Retinal pigment epithelial cell (primary cell): ENCODE results near the gene SOX1.

Experiments used
- DNase-seq: peaks from one replicate; pipeline ENCODE4 v3.0.0-alpha.2; 2010; ENCODE audit warnings: low read depth
- H3K4me3 ChIP-seq: 2 replicates; pipeline ENCODE4 v1.5.1; 2011; ENCODE audit warnings: mild to moderate bottlenecking, low read length, control low read depth, moderate library complexity
- TF ChIP-seq, protein P1 (sequence below): conservative IDR thresholded peaks from 2 replicates; pipeline ENCODE4 v1.5.1; 2011; ENCODE audit warnings: low read depth, low read length, control low read depth, inconsistent platforms

The SOX1 gene

DNA sequence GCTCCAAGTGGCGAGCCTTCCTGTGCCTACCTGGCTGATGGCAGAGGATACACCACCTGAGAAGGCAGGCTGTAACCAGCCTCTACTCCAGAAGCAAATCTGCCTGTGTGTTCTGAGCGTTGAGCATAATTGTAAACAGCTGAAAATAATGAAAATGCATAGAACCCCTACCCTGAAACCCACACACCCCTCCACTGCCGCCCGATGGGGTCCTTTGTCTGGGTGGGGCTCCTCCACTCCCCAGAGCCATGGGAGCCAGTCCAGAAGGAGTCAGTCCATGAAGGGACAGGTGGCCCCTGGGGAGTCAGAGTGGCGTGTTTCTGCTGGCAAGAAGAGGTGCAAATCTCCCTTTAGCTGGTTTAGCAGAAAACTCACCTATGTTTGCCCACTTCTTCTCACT lies 8.0 kb upstream of the SOX1 start:
- H3K4me3 ChIP-seq, result no peak overlapping the region
- DNase-seq, result no peak
- TF ChIP-seq, protein P1, sequence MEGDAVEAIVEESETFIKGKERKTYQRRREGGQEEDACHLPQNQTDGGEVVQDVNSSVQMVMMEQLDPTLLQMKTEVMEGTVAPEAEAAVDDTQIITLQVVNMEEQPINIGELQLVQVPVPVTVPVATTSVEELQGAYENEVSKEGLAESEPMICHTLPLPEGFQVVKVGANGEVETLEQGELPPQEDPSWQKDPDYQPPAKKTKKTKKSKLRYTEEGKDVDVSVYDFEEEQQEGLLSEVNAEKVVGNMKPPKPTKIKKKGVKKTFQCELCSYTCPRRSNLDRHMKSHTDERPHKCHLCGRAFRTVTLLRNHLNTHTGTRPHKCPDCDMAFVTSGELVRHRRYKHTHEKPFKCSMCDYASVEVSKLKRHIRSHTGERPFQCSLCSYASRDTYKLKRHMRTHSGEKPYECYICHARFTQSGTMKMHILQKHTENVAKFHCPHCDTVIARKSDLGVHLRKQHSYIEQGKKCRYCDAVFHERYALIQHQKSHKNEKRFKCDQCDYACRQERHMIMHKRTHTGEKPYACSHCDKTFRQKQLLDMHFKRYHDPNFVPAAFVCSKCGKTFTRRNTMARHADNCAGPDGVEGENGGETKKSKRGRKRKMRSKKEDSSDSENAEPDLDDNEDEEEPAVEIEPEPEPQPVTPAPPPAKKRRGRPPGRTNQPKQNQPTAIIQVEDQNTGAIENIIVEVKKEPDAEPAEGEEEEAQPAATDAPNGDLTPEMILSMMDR, result no peak

DNA sequence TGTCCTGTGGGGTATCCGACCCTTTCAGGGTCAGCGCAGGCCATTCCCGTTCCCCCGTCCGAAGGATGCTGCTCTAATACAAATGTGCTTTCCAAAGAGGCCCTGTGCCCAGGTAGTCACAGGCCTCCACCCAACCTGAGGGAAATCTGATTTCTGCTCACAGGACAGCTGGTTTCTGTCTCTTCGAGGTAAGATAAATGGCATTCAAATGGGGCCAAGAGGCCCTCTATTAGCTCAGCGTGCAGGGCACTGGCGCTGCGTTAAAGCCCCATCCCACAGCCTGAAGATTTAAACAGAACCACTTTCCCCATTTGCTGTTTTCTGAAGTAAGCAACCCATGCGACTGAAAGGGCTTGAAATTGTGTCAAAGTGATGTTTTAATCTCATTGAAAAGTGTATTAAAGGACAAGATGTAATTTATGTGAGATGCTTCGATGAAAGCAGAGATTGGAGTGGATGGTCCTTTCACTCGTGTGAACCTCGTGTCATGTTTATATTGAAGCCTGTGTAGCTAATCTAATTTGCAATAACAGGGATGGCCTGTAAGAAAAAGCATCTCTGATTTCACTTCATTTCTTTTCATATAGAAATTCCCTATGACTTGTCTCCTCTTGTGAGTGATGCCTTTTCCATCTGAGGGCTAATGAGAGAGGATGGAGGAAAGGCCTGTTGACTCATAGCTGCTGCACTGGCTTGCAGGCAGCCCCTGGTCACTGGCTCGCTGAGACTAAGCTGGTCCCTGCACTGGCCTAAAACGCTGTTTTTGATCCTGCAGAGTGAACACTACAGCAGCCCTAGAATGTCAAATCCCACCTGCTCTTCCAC lies 7.3 kb upstream of the SOX1 start:
- H3K4me3 ChIP-seq, result no peak overlapping the region
- TF ChIP-seq, protein P1, result no peak
- DNase-seq, result no peak

DNA sequence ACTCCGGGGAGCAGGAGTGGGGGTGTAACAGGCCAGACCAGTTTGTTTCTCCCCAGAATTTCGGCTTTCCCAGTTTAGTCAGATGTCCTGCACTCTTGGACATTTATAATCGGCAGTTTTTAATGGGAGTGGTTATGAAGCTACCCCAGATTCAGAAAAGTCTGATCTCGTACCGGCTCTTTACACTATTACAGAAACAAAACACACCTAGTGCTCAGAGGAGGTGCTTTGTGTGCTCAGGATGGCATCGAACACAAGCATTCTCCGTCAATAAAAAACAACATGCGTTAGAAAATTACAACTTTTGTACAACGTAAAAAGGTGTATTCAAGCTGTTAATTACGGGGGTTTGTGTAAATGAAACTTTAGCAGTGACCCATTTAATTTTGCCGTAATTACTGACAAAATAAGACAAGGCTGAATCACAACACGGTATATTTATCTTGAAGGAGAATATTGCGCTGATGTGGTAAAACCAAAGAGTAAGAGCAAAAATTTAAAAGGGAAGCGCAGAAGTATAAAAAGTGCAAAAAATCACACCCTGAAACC lies 6.6 kb upstream of the SOX1 start:
- no peak overlapping the region for H3K4me3 ChIP-seq
- TF ChIP-seq, protein P1, result no peak
- no peak for DNase-seq

DNA sequence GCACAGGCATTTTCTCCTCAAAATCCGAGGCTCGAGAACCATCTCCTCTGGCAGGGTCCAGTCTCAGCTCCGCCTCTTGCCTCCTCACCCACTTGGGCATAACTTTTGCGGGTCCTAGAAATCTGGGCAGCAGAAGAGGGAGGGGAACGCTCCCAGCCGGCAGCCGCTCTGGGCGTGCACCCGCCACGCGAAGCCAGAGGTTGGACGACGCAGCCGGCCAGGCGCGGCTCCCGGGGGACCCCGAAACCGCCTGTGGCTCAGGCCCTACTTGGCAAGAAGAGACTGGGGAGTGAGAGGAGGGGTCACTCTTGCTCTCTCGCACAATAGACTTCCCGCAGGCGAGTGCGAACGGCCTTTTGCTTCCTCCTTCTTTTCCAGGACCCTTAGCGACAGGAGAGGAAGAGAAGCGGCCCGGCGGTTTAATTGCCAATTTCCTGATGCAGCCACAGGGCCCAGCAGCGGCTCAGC lies 6.0 kb upstream of the SOX1 start:
- no peak for DNase-seq
- no peak overlapping the region for H3K4me3 ChIP-seq
- TF ChIP-seq, protein P1, result no peak

DNA sequence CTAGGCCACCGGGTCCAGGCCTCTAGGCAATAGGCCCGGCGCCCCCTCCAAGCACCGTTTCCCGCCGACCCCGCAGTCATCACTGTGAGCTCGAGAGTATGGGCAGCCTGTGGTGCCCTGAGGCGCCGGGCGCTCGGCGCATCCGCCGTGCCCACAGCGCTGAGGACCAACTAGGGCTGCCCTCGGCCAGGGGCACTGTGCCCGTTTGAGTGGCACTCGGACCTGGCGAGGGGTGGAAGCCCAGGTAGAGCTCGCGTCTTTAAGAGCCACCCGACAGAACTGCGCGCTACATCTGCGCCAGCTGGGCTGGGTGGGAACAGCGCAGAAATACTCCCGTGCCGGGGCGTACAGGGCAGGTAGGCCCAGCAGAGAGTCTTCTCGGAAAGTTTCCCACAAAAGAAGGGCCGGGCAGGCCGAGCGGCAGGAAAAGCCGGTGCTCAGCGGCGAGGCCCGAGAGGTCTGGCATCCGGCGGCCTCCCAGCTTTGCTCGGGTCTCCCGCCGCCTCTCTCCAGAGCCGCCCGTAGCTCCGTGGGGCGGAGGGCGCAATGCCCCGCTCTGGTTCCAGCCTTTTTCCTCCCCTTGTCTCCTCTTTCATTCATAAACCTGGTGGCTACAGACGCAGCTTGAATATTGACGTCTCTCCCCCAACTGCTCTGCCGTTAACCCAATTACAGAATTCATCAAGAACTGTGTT lies 5.4 kb upstream of the SOX1 start:
- TF ChIP-seq, protein P1, result no peak
- no peak overlapping the region for H3K4me3 ChIP-seq
- no peak for DNase-seq

DNA sequence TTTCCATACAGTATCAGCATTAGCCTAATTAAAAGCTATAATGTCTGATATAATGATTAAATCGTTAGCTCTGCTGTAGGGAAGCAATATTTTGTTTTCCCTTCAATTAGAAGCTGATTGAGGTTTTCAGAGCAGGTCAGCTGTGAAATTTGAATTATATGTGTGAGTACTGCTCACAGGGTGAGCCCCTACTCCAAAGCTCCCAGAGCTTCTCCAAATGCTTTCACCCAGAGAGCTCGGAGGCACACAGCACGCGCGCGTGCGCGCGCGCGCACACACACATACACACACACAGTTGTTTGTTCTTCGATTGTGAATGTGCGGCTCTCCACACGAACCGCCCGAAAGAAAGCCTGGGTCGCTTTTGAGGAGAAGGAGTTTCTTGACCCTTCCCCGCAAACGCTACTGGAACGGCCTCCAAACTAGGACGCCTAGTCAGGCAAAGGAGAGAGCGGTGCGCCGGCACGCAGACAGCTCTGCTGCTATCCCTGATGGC lies 4.8 kb upstream of the SOX1 start:
- no peak overlapping the region for H3K4me3 ChIP-seq
- TF ChIP-seq, protein P1, result no peak
- DNase-seq, result no peak
